Measurements from ENCODE around the gene PAFAH1B2.
"Not testable (repeated sequence)": the region's sequence is repeated elsewhere in the genome, so short reads cannot be mapped to it uniquely, and the experiment has no call there.

Gene PAFAH1B2

DNA sequence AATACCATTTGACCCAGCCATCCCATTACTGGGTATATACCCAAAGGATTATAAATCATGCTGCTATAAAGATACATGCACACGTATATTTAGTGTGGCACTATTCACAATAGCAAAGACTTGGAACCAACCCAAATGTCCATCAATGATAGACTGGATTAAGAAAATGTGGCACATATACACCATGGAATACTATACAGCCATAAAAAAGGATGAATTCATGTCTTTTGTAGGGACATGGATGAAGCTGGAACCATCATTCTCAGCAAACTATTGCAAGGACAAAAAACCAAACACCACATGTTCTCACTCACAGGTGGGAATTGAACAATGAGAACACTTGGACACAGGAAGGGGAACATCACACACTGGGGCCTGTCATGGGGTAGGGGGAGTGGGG lies 31.1 kb upstream of the PAFAH1B2 start:
- H3K4me3 Mint-ChIP-seq, H3K4me1 Mint-ChIP-seq, DNase-seq, H3K27ac Mint-ChIP-seq, H3K9me3 Mint-ChIP-seq, H3K27me3 Mint-ChIP-seq, ATAC-seq: not testable (repeated sequence)

DNA sequence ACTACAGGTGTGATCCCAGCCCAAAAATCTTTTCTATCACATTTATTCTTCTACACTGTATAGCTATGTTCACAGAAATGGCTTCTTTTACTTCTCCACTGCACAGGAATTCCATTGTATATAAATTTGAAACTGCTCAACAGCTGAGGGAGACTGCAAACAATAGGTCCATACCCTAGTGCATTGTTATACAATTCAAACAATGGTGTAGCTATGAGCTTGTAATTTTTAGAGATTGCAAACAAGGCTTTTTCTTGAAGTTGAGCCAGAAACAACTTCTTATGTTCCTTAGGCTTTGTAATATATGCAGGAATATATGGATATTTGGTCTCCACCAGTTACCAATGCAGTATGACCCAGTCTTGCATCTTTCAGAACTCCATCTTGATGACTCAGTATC lies 26.4 kb upstream of the PAFAH1B2 start:
- H3K4me1 Mint-ChIP-seq, result no peaks in the 10 kb centered on the region
- DNase-seq, result no peak
- H3K4me3 Mint-ChIP-seq, result no peak overlapping the region
- no peak overlapping the region for H3K27ac Mint-ChIP-seq
- peaks cover 2% of the 10 kb centered on the region for H3K27me3 Mint-ChIP-seq
- ATAC-seq, result no peak
- no peaks in the 10 kb centered on the region for H3K9me3 Mint-ChIP-seq

DNA sequence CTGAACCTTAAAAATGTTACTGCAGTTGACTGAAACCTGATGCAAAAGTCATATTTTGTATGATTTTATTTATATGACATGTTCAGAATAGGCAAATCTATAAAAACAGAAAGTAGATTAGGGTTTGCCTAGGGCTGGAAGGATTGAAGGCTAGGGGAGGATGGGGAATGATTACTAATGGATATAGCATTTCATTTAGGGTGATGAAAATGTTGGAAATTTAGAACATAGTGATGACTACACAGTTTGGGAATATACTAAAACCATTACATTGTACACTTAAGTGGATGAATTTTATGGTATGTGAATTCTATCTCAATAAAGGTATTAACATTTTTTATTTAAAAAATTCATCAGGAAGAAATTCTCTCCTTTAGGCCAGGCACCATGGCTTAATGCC lies 22.9 kb upstream of the PAFAH1B2 start:
- ATAC-seq, result no peak
- DNase-seq, result no peak
- Mint-ChIP-seq H3K4me3 (no peak overlapping the region), H3K27ac (no peak overlapping the region), H3K27me3 (peaks cover 12% of the 10 kb centered on the region), H3K9me3 (no peaks in the 10 kb centered on the region), H3K4me1 (no peaks in the 10 kb centered on the region)

DNA sequence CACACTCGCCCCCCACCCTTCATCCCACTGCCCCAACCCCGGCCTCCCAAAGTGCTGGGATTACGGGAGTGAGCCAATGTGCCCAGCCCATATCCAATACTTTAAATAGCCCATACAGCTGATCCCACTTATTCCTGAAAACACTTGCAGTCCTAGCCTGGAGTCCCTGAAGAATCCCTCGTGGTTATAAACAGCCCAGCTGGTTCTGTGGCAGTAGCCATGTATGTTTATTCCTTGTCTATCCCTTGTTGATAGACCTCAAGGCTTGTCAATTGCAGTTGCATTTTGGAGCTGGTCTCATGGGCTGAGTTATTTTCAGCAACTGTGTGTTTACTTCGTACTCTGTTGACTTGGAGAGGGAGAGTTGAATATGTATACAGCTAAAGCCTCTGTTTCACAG lies 21.5 kb upstream of the PAFAH1B2 start:
- ATAC-seq (no peak), DNase-seq (no peak)
- Mint-ChIP-seq H3K27me3 (peaks cover 16% of the 10 kb centered on the region), H3K9me3 (no peaks in the 10 kb centered on the region), H3K27ac (no peak overlapping the region), H3K4me3 (no peak overlapping the region), H3K4me1 (no peaks in the 10 kb centered on the region)

DNA sequence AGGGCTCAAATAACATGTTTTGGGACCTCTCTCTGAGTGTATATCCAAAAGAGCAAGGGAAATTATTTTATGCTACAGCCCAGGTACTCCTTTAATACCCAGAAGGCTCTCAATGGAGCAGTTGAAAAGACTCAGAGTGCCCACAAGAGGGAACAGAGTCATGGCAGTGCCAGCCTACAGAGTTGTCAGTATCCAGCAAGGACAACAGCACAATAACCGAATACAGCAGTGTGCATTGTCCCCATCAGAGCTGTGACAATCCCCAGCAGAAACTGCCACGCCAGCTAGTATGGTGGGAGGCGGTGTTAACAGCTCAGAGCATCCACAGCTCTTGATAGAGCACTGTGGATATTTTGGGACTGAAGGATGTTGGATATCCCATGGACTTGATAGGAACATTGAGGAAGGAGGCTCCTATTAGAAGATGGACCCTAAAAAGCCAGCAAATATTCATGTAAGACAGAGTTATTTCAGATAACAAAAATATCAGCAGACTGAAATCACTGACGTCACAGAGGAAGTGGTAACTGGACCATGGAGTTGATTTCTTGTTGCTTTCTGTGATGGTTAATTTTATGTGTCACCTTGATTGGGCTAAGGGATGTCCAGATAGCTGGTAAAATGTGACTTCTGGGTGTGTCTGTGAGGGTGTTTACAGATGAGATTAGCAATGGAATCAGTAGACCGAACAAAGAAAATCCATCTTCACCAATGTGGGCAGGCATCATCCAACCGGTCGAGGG lies 17.7 kb upstream of the PAFAH1B2 start:
- Mint-ChIP-seq H3K27ac (no peak overlapping the region), H3K4me3 (no peak overlapping the region), H3K9me3 (no peaks in the 10 kb centered on the region), H3K4me1 (no peaks in the 10 kb centered on the region), H3K27me3 (peaks cover 18% of the 10 kb centered on the region)
- DNase-seq, result no peak
- no peak for ATAC-seq

DNA sequence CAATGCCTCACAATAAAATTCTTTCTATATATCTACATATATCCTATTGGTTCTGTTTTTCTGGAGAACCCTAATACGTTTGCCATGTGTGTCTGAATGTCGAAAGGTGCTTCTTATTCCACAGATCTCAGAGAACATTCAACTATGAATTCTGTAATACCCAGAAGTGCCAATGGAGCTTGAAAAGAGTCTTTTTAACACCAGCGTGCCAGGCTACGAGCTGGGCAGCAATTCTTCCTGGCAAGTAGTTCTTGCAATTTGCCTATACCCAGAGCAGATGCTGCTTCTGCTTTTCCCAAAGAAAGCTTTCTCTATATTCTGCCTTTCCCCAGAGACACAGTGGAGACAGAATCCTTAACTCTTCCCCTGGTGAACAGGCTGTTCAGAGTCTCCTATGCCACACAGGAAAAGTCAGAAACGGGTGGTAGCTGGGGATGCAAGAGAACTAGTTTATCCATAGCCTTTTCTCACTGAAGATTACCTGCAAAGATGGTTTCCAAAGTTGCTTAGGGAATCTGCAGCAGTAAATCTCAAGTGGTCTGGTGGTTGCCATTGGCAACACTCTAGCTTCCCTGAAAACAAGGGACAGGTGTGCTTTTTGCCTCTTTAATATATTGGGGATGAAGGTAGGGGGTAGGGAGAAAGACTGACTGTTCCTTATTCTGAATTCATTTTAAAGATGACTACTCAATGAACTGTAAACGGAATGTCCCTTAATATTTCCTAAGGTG lies 16.8 kb upstream of the PAFAH1B2 start:
- Mint-ChIP-seq H3K27ac (no peak overlapping the region), H3K4me3 (no peak overlapping the region), H3K9me3 (no peaks in the 10 kb centered on the region), H3K27me3 (peaks cover 18% of the 10 kb centered on the region), H3K4me1 (no peaks in the 10 kb centered on the region)
- ATAC-seq, result no peak
- DNase-seq, result no peak

DNA sequence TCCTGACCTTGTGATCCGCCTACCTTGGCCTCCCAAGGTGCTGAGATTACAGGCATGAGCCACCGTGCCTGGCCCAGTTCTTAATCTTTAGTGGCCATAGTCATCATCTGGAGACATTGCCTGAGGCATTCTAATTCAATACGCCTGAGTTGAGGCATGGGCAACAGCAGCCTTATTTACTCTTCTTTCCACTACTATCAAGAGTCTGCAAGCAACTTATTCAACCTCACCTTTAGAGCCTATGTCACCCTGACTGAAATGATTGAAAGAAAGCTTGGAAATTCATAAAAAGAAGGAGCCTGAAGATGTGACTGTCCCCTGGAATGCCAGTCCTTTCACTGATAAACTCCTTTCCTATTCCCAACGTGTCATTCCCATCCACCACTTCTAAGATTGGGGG lies 15.8 kb upstream of the PAFAH1B2 start:
- Mint-ChIP-seq H3K27ac (peak overlapping the region in 1 of 2 donors; percentile 4), H3K4me1 (no peaks in the 10 kb centered on the region), H3K27me3 (peaks cover 11% of the 10 kb centered on the region), H3K4me3 (no peak overlapping the region), H3K9me3 (no peaks in the 10 kb centered on the region)
- ATAC-seq (no peak), DNase-seq (no peak)

DNA sequence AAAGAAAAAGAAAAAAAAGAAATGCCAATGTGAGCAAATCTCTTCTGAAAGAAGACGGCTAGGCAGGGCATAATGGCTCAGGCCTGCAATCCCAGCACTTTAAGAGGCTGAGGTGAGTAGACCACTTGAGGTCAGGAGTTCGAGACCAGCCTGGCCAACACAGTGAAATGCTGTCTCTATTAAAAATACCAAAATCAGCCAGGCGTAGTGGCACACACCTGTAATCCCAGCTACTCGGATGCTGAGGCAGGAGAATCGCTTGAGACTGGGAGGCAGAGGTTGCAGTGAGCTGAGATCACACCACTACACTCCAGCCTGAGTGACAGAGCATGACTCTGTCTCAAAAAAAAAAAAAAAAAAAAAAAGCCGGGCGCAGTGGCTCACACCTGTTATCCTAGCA lies 13.7 kb upstream of the PAFAH1B2 start:
- not testable (repeated sequence) for H3K27me3 Mint-ChIP-seq, ATAC-seq, H3K4me1 Mint-ChIP-seq, DNase-seq, H3K27ac Mint-ChIP-seq, H3K4me3 Mint-ChIP-seq, H3K9me3 Mint-ChIP-seq

DNA sequence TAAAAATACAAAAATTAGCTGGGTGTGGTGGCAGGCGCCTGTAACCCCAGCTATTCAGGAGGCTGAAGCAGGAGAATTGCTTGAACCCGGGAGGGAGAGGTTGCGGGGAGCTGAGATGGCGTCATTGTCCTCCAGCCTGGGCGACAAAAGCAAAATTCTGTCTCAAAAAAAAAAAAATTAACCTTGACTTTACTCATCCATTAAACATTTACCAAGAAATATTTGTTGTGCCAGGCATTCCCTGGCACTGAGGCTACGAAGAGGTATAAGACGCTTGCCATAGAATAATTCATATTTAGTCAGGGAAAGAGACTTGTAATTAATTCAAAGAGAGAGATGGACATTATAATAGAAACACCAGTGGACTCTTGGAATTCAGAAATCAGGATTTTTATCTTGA lies 13.2 kb upstream of the PAFAH1B2 start:
- Mint-ChIP-seq H3K27me3 (peaks cover 7% of the 10 kb centered on the region), H3K4me1 (no peaks in the 10 kb centered on the region), H3K9me3 (no peaks in the 10 kb centered on the region), H3K4me3 (no peak overlapping the region), H3K27ac (no peak overlapping the region)
- ATAC-seq (no peak), DNase-seq (no peak)

DNA sequence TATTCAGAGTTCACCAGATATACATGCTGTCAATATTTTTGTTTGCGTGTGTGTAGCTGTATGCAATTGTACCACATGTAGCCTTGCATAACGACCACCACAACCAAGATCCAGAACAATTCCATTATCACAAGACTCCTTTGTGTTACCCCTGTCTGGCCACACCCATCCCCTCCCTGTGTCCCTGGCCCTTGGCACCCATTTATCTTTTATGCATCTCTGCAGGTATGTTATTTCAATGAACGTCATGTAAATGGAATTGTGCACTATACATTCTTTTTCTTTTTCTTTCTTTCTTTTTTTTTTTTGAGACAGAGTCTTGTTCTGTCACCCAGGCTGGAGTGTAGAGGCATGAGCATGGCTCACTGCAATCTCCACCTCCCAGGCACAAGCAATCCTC lies 9.7 kb upstream of the PAFAH1B2 start:
- no peak for ATAC-seq
- H3K9me3 Mint-ChIP-seq, result no peaks in the 10 kb centered on the region
- DNase-seq, result no peak
- H3K27me3 Mint-ChIP-seq, result peaks cover 7% of the 10 kb centered on the region
- no peak overlapping the region for H3K4me3 Mint-ChIP-seq
- no peaks in the 10 kb centered on the region for H3K4me1 Mint-ChIP-seq
- H3K27ac Mint-ChIP-seq, result no peak overlapping the region

DNA sequence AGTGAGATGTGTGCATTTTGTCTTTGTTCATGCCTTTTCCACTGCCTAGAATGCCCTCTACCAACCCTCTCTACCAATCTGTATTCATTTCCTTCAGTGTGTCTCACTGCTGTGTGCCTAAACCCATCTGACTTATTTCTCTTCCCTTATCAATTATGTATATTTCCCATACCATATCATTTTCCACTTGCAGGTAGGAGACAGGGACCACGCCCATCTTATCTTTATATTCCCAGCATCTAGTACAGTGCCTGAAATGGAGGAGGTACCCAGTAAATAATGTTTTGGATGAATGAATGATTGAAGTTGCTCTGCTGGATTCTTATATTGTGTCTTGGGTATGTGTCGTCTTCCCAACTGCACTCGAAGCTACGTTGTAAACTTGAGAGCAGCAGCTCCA lies 9.1 kb upstream of the PAFAH1B2 start:
- not testable (repeated sequence) for DNase-seq, H3K4me3 Mint-ChIP-seq, H3K9me3 Mint-ChIP-seq, H3K4me1 Mint-ChIP-seq, ATAC-seq, H3K27ac Mint-ChIP-seq
- H3K27me3 Mint-ChIP-seq, result peaks cover 12% of the 10 kb centered on the region

DNA sequence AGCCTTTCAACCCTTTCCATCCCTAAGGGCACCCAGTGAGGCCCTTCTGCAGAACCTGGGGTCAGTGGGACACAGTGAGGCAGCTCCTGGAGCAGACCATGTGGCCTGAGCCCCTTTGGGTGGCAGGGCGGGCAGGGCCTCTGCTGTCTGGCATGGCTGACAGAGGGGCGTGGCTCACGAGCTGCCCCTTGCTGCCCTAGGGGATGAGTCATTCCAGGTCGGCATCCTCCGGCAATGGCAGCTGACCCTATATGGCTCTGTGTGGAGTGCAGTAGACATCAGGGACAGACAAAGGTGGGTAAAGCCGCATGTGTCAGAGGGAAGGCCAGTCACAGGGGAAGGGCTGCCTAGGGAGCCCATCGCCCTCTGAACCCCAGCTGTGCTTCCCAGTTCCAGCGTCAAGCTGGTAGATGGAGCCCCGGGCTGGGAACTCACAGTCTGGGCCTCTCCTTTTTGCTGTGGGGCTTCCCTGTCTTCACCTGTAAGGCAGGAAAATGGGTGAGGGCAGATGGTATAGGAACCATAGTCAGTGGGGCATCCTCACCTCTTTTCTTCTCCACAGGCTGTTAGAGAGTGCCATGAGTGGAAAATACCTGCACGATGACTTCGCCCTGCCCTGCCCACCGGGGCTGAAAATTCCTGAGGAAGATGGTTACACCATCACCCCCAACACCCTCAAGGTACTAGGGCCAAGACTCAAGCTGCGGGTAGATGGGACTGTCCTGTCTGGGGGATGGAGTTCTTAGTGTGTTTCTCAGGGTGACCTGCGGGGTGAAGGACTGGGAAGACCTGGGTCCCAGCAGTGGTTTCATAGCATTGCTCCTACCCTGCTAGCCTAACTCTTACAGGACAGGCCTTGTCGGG lies 6.6 kb upstream of the PAFAH1B2 start:
- not testable (repeated sequence) for H3K9me3 Mint-ChIP-seq, DNase-seq, H3K4me3 Mint-ChIP-seq, H3K4me1 Mint-ChIP-seq, ATAC-seq, H3K27ac Mint-ChIP-seq
- peaks cover 35% of the 10 kb centered on the region for H3K27me3 Mint-ChIP-seq

DNA sequence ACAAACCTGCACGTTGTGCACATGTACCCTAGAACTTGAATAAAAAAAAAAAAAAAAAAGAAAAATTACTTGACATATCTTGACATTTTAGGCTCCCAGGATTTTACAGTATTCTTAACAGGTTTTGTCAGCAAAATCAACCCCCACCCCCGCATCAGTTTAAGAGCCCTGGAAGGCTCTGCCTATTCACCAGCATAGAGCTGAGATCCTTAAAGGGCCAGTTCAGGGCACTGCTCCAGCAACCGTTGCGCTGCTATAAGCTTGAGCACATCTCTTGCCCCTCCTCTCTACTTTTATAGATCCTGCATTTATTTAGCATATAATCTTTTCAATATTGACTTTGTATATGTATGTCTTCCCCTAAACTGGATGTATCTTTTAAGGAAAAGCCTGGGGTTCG lies 697 bp upstream of the PAFAH1B2 start:
- peaks cover 42% of the 10 kb centered on the region for H3K4me1 Mint-ChIP-seq
- peak in 1 of 2 donors; percentile 27 for DNase-seq

DNA sequence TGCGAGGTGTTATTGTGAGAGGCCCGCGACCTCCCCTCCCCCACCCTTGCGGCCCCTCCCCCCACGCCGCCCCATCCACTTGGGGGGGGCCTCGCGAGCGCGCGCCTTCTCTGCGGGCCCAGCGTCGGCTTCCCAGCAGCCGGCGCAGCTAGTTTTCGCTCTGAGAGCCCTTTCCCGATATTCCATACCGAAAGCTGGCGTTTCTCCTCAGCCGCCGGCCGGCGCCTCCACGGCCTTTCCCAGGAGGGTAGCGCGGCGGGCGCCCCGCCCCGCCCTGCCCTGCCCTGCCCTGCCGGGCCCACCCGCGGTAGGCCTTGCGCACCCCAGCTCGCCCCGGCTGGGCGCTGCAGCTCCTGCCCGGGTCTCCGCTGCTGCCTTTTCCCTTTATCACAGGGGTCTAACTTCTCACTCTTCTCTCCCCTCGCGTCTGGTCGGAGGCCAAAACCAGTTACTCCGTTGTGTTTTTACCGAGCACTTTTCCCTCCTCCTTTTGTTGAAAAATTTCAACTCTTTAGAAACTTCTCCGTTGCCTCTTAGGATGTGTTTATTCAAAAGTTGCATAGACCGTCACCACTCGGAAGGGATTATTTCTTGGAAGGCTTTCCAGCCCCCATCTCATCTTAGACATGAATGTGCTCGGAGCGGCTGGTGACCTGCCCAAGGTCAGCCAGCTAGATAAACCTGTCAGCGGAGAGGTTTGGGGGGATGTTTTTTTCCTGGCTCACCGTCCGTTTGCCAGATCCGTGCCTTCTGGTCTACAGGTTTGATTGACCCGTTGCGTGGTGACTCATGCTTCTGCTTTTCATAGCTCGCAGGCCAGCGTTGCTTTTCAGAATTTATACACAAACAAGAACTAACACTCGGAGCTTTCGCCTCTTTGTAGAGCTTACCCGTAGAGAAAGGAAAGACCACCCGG lies 648 bp downstream of the PAFAH1B2 start:
- peak; percentile 73 for ATAC-seq
- Mint-ChIP-seq H3K27me3 (peaks cover 25% of the 10 kb centered on the region), H3K4me1 (peaks cover 42% of the 10 kb centered on the region), H3K9me3 (no peaks in the 10 kb centered on the region), H3K4me3 (peak overlapping the region; percentile 92 to 98), H3K27ac (peak overlapping the region; percentile 90 to 98)
- DNase-seq, result peak; percentile 39 to 46

More for the DNA sequence above, 697 bp upstream of the PAFAH1B2 start:
- ATAC-seq, result peak; percentile 67
- peaks cover 35% of the 10 kb centered on the region for H3K27me3 Mint-ChIP-seq
- H3K4me3 Mint-ChIP-seq, result peak overlapping the region; percentile 92 to 98
- no peaks in the 10 kb centered on the region for H3K9me3 Mint-ChIP-seq
- peak overlapping the region; percentile 93 to 95 for H3K27ac Mint-ChIP-seq

DNA sequence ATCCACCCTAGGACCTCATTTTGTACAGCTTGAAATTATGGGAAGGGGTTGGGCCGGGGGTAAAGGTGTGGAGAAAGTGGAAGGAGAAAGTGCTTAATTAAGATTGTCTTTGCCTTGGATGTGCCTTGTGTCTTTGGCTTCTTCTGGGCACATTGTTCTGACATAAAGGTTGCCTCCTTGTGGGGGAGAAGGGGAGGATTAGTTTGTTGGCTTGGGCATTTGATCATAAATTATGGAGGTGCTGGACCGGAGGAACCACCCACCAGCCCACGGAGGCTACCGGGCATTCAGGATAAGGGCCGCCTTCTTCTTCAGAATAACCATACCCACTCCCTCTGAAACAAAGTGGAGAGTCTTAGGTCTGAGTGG lies 1.3 kb downstream of the PAFAH1B2 start:
- no peak for ATAC-seq
- H3K4me1 Mint-ChIP-seq, result peaks cover 42% of the 10 kb centered on the region
- no peaks in the 10 kb centered on the region for H3K9me3 Mint-ChIP-seq
- H3K27ac Mint-ChIP-seq, result peak overlapping the region; percentile 90 to 98
- peak overlapping the region; percentile 92 to 98 for H3K4me3 Mint-ChIP-seq
- DNase-seq, result peak in 1 of 2 donors; percentile 3
- peaks cover 18% of the 10 kb centered on the region for H3K27me3 Mint-ChIP-seq

Data from stimulated activated naive CD8-positive, alpha-beta T cell treated with anti-CD3 and anti-CD28 coated beads, Interleukin-15, amount 100 ng/mL, for 72 hours (primary cell).